Gastroesophageal sphincter (tissue), 4 donors: ENCODE measurements around the gene TMEM218. TPM values are rescaled to one million over a fixed set of nuclear protein-coding genes. Genes with fewer than 3 reads are reported as not detected.

Source experiments
- ATAC-seq: fragments of 150-250 bp; one replicate; pipeline ENCODE4 v1.9.1; 2016; ENCODE audit warnings: mild to moderate bottlenecking, moderate library complexity
- H3K27ac ChIP-seq, 4 donors: fragments of 200-600 bp; sonication (generic) in 3 of 4; 1 replicate in 3 of 4; 2 replicates in 1 of 4; pipeline ENCODE4 v1.5.1; 2016 to 2019
- H3K27me3 ChIP-seq: fragments of 200-600 bp; sonication (generic); one replicate; pipeline ENCODE4 v1.5.1; 2019
- H3K36me3 ChIP-seq, 2 donors: fragments of 200-600 bp; sonication (generic); one replicate each; pipeline ENCODE4 v1.5.1; 2019; ENCODE audit warnings: control low read depth in 1 of 2
- H3K4me1 ChIP-seq, 3 donors: fragments of 200-600 bp; sonication (generic); 1 replicate in 2 of 3; 2 replicates in 1 of 3; pipeline ENCODE4 v1.5.1; 2016 to 2019; ENCODE audit warnings: control low read depth in 2 of 3
- H3K4me3 ChIP-seq, 2 donors: fragments of 200-600 bp; sonication (generic); one replicate each; pipeline ENCODE4 v1.5.1; 2019; ENCODE audit warnings: mild to moderate bottlenecking in 1 of 2, moderate library complexity in 1 of 2
- H3K9me3 ChIP-seq, 3 donors: fragments of 200-600 bp; sonication (generic); one replicate each; pipeline ENCODE4 v1.5.1; 2017 to 2019; ENCODE audit warnings: control low read depth in 2 of 3
- EP300 ChIP-seq: sonication (generic); formaldehyde crosslinking; IDR thresholded peaks from one replicate; pipeline ENCODE4 v1.6.1; 2017; ENCODE audit warnings: antibody characterized with exemption, mild to moderate bottlenecking
- POLR2A ChIP-seq, 2 donors: fragments of 450-650 bp; IDR thresholded peaks; one replicate each; pipeline ENCODE4 v1.6.1; 2017; ENCODE audit warnings: antibody characterized with exemption in 2 of 2, mild to moderate bottlenecking in 2 of 2, moderate library complexity in 1 of 2
- POLR2AphosphoS5 ChIP-seq: sonication (generic); formaldehyde crosslinking; IDR thresholded peaks from one replicate; pipeline ENCODE4 v1.6.1; 2017; ENCODE audit warnings: antibody characterized with exemption
- WGBS, 2 donors: methylation state at CpG; one replicate each; pipeline ENCODE4 v1.1.5; 2018; ENCODE audit warnings: low coverage in 1 of 2; 5-methylcytosine and 5-hydroxymethylcytosine counted together
- total RNA-seq, 4 donors: library from RNA; depleted of rRNA; stranded (reverse); fragments of >200 nt; gene quantifications; one replicate each; pipeline ENCODE4 v1.1.0, GENCODE V29; 2016
- TF ChIP-seq, protein P1 (sequence below), 4 experiments: fragments of 200-600 bp in 2 of 4; fragments of 450-650 bp in 2 of 4; sonication (generic) in 1 of 4; IDR thresholded peaks; one replicate each; pipeline ENCODE4 v1.5.1; 2017 to 2019; ENCODE audit warnings: antibody characterized with exemption in 4 of 4, mild to moderate bottlenecking in 2 of 4, moderate library complexity in 2 of 4

Gene TMEM218
- total RNA-seq, 4 donors from 2014 or later = 14.7 to 20.0 (median 17.3) TPM

GRCh38 chr11:125140233-125140632 lies 28.8 kb upstream of the TMEM218 start:
- no CpG with 5 or more reads among the region's 8 CpGs for WGBS, 2 donors
- H3K4me1 ChIP-seq = peaks cover 0 to 5% (median 2%) of the 10 kb centered on the region in 3 donors
- no peak for ATAC-seq
- no peak for TF ChIP-seq EP300
- TF ChIP-seq POLR2A (IDR thresholded peaks at IDR 0.05) = no peak
- no peak for TF ChIP-seq POLR2AphosphoS5
- TF ChIP-seq, protein P1, sequence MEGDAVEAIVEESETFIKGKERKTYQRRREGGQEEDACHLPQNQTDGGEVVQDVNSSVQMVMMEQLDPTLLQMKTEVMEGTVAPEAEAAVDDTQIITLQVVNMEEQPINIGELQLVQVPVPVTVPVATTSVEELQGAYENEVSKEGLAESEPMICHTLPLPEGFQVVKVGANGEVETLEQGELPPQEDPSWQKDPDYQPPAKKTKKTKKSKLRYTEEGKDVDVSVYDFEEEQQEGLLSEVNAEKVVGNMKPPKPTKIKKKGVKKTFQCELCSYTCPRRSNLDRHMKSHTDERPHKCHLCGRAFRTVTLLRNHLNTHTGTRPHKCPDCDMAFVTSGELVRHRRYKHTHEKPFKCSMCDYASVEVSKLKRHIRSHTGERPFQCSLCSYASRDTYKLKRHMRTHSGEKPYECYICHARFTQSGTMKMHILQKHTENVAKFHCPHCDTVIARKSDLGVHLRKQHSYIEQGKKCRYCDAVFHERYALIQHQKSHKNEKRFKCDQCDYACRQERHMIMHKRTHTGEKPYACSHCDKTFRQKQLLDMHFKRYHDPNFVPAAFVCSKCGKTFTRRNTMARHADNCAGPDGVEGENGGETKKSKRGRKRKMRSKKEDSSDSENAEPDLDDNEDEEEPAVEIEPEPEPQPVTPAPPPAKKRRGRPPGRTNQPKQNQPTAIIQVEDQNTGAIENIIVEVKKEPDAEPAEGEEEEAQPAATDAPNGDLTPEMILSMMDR (IDR thresholded peaks at IDR 0.05) = no peak
- H3K27me3 ChIP-seq = peaks cover 46% of the 10 kb centered on the region
- no peak overlapping the region for H3K27ac ChIP-seq
- no peaks in the 10 kb centered on the region for H3K36me3 ChIP-seq
- no peaks in the 10 kb centered on the region for H3K9me3 ChIP-seq
- no peak overlapping the region for H3K4me3 ChIP-seq

GRCh38 chr11:125139778-125140177 lies 28.4 kb upstream of the TMEM218 start:
- no peaks in the 10 kb centered on the region for H3K36me3 ChIP-seq
- 61 to 65% methylated on average over 3 of the region's 3 CpGs for WGBS, 2 donors
- peaks cover 46% of the 10 kb centered on the region for H3K27me3 ChIP-seq
- no peak for TF ChIP-seq POLR2A (IDR thresholded peaks at IDR 0.05)
- no peak for TF ChIP-seq POLR2AphosphoS5
- TF ChIP-seq, protein P1 (IDR thresholded peaks at IDR 0.05) = no peak
- no peak for TF ChIP-seq EP300
- no peak overlapping the region for H3K27ac ChIP-seq
- H3K4me1 ChIP-seq = peaks cover 0 to 5% (median 2%) of the 10 kb centered on the region in 3 donors
- H3K9me3 ChIP-seq = no peaks in the 10 kb centered on the region
- no peak overlapping the region for H3K4me3 ChIP-seq
- no peak for ATAC-seq

GRCh38 chr11:125138966-125139365 lies 27.5 kb upstream of the TMEM218 start:
- 100% methylated on average over 1 of the region's 8 CpGs; no CpG with 5 or more reads in 1 of the 2 donors for whole genome bisulfite sequencing, 2 donors

DNA sequence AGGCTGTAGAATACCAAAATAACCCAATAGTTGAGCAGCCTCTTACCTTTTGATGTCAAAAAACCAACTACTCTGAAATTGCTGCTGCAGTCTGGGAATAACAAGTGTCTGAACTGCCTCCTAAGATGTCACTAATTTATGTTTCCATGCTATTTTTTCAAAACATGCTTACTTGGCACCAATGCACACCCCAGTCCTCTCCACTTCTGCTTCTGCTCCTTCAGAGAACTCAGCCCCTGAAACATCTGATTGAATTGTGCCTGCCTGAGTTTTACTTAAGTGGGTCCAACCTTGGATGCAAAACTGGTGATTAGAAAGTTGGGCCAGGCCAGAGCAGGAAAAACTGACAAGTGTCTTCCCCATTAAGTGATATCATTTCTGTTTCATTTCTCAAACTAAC lies 24.6 kb upstream of the TMEM218 start:
- Histone ChIP-seq H3K4me1 (no peaks in the 10 kb centered on the region), H3K4me3 (no peak overlapping the region), H3K36me3 (no peaks in the 10 kb centered on the region), H3K27me3 (peaks cover 23% of the 10 kb centered on the region), H3K9me3 (no peaks in the 10 kb centered on the region), H3K27ac (no peak overlapping the region)
- ATAC-seq = no peak
- no peak for TF ChIP-seq POLR2AphosphoS5
- no peak for TF ChIP-seq EP300
- no peak for TF ChIP-seq POLR2A (IDR thresholded peaks at IDR 0.05)
- TF ChIP-seq, protein P1 (IDR thresholded peaks at IDR 0.05) = no peak

More at GRCh38 chr11:125138966-125139365, 27.5 kb upstream of the TMEM218 start:
- Histone ChIP-seq H3K4me3 (no peak overlapping the region), H3K9me3 (no peaks in the 10 kb centered on the region), H3K36me3 (no peaks in the 10 kb centered on the region), H3K27ac (no peak overlapping the region), H3K27me3 (peaks cover 46% of the 10 kb centered on the region), H3K4me1 (peaks cover 0 to 5% (median 2%) of the 10 kb centered on the region in 3 donors)
- no peak for ATAC-seq
- TF ChIP-seq EP300 (no peak), POLR2AphosphoS5 (no peak), POLR2A (IDR thresholded peaks at IDR 0.05) (no peak)
- TF ChIP-seq, protein P1 (IDR thresholded peaks at IDR 0.05) = no peak

- ATAC-seq = no peak
- Histone ChIP-seq H3K36me3 (no peaks in the 10 kb centered on the region), H3K9me3 (no peaks in the 10 kb centered on the region), H3K27me3 (peaks cover 24% of the 10 kb centered on the region), H3K4me1 (no peaks in the 10 kb centered on the region), H3K4me3 (no peak overlapping the region), H3K27ac (no peak overlapping the region)
- TF ChIP-seq POLR2AphosphoS5 = no peak
- TF ChIP-seq, protein P1 (IDR thresholded peaks at IDR 0.05) = no peak
- no peak for TF ChIP-seq EP300
- TF ChIP-seq POLR2A (IDR thresholded peaks at IDR 0.05) = no peak
- 76 to 82% methylated on average over 7 of the region's 7 CpGs for WGBS, 2 donors
These were observed 21.2 kb upstream of the TMEM218 start for GRCh38 chr11:125132596-125132995.
